Cardiac septum (tissue), 1 donor: ENCODE data around the gene NXPH1. TPM values are rescaled to one million over a fixed set of nuclear protein-coding genes. Genes with fewer than 3 reads are reported as not detected.

Experiments used
- DNase-seq: peaks from one replicate; pipeline ENCODE4 v3.0.0-alpha.2; 2020; ENCODE audit warnings: low spot score
- intact Hi-C: fragments of 100-400 bp; cut with DNase I; formaldehyde crosslinking; loops from one replicate; pipeline ENCODE4 v1.14.0; 2022
- total RNA-seq: library from RNA; stranded (reverse); fragmentation: NEBNext Ultra II Directional; extraction: Animal tissue kit (Norgen Biotek cat#: 25700); gene quantifications from one replicate; pipeline ENCODE4 v1.2.1, GENCODE V29; 2021
- donor health status: DM: no; HTN: no; CAD: no.

NXPH1 gene
- total RNA-seq, 1 donor from 2014 or later = not detected

GRCh38 chr7:8773518-8773917 lies 340.1 kb downstream of the NXPH1 start:
- intact Hi-C loops = no loop called here
- DNase-seq = no peak

- intact Hi-C loops = no loop called here
- DNase-seq = no peak
Observed at GRCh38 chr7:8778459-8778858, 345.1 kb downstream of the NXPH1 start.

GRCh38 chr7:8781166-8781565 lies 347.8 kb downstream of the NXPH1 start:
- no peak for DNase-seq
- intact Hi-C loops = no loop called here

DNA sequence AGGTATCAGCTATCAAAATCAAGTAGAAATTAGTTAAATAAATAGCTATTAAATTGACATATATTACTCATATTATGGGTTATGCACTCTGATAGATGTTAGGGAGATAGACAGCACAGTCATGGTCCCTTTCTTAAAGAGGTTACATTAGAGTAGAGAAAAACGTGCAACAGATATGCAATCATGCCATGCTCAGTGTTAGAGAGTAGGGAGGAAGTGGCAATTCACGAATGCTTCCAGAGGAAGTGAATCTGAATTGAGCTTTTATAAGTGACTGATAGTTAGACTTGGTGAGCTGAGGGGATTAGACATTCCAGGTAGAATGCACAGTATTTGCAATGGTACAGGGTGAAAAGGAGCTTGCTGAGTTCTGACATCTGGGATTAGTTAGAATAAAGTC lies 349.8 kb downstream of the NXPH1 start:
- intact Hi-C loops = no loop called here
- DNase-seq = no peak

DNA sequence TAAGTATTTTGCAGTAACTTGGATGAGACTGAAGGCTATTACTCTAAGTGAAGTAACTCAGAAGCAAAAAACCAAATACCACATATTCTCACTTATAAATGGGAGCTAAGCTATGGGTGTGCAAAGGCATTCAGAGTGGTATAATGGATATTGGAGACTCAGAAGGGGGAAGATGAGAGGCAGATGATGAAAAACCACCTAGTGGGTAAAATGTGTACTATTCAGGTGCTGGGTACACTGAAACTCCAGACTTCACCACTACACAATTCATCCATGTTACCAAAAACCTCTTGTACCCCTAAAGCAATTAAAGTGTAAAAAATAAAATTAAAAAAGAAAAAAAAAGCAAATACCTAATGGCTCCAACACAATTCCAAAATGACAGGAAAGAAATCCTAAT lies 351.7 kb downstream of the NXPH1 start:
- no peak for DNase-seq
- intact Hi-C loops = no loop called here

DNA sequence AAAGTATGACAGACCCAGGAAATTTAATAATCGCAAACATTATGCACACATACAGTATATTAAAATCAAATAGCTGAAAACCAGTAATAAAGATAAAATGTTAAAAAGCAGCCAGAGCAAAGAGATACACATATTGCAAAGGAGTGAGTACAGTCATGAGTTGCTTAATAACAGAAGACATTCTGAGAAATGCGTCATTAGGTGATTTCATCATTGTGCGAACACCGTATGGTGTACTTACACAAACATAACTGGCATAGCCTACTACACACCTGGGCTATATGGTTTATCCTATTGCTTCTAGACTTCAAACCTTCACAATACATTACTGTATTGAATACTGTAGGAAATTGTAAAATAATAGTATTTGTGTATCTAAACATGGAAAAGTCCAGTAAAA lies 367.6 kb downstream of the NXPH1 start:
- intact Hi-C loops = no loop called here
- no peak for DNase-seq

Other genes starting within 250 kb of the NXPH1 start
- 76.0 TPM for gene ICA1, start 171.4 kb upstream of the NXPH1 start, total RNA-seq